ENCODE measurements around the gene POLR2A.

POLR2A gene

DNA sequence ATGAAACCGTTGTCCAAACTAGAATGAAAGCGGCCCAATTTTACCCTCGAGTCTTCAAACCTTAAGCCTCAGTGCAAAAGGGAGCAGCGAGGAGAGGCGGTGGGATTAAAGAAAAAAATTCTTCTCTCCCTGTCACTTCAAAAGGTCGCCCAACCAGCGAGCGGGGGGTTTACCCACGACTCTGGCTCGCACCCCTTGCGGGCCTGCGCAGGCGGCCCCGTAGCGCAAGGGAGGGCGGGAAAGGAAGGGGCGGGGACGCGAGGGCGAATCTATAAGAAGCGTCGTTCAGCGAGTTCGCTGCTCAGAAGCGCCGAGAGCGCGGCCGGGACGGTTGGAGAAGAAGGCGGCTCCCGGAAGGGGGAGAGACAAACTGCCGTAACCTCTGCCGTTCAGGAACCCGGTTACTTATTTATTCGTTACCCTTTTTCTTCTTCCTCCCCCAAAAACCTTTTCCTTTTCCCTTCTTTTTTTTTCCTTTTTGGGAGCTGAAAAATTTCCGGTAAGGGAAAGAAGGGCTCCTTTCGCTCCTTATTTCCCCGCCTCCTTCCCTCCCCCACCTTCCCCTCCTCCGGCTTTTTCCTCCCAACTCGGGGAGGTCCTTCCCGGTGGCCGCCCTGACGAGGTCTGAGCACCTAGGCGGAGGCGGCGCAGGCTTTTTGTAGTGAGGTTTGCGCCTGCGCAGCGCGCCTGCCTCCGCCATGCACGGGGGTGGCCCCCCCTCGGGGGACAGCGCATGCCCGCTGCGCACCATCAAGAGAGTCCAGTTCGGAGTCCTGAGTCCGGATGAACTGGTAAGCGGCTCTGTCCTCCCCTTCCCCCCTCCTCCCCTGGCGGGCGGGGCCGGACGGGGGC is at the start of gene POLR2A:
Gene POLR2A, plus strand, starts transcription at position 300 of the 852 bp plus-strand sequence.
- peak; percentile 94 for DNase-seq (ENCODE audit: low read depth)
- H3K4me3 ChIP-seq (ENCODE audit: low read depth, low read length), result peak within 1 kb of the TSS; percentile 78

GRCh38 chr17:7435676-7436555 is 48.2 kb upstream of the POLR2A start:
- no peak for DNase-seq (ENCODE audit: low read depth)
- H3K4me3 ChIP-seq (ENCODE audit: low read depth, low read length), result peak overlapping the region; percentile 61

DNA sequence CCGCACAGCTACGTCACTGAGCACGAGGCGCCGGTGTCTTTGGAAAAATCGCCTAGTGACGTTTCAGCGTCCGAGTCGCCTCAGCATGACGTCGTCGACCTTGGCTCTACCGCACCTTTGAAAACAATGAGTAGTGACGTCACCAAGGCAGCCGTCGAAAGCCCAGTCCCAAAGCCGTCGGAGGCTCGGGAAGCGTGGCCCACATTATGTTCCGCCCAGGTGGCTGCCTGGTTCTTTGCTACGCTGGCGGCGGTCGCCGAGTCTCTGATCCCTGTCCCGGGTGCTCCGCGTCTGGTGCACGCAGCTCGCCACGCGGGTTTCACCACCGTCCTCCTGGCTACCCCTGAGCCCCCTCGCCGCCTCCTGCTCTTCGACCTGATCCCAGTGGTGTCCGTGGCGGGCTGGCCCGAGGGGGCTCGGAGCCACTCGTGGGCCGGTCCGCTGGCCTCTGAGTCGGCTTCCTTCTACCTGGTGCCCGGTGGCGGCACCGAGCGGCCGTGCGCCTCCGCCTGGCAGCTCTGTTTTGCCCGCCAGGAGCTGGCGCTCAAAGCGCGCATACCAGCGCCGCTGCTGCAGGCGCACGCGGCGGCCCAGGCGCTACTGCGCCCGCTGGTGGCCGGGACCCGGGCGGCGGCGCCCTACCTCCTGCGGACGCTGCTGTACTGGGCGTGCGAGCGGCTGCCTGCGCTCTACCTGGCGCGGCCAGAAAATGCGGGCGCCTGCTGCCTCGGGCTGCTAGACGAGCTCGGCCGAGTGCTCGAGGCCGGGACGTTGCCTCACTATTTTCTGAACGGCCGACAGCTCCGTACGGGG is 47.4 kb upstream of the POLR2A start:
- H3K4me3 ChIP-seq (ENCODE audit: low read depth, low read length), result peak overlapping the region; percentile 61
- no peak for DNase-seq (ENCODE audit: low read depth)

DNA sequence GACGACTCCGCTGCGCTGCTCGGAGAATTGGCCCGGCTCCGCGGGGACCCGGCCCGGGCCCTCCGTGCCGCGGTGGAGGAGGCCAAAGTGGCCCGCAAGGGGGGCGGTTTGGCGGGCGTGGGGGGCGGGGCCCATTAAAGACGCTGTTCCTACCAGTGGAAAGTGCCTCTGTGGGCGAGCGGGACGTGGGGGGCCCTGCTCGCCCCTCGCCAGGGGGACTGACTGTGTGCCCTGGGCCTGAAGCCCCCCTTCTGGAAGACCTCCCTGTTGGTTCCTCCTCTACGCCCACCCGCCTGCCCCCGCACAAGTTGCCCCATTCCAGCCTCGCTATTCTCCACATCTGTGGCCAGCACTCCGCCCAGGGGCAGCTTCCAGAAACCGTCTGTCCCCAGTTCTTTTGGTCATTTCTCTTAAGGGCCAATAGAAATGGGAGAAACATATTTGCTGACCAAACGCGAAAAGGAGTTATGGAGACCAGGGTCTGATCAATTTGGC is 46.8 kb upstream of the POLR2A start:
- no peak for DNase-seq (ENCODE audit: low read depth)
- peak overlapping the region; percentile 61 for H3K4me3 ChIP-seq (ENCODE audit: low read depth, low read length)

- H3K4me3 ChIP-seq (ENCODE audit: low read depth, low read length), result peak overlapping the region; percentile 61
- no peak for DNase-seq (ENCODE audit: low read depth)
Measured at GRCh38 chr17:7437950-7438614, 46.1 kb upstream of the POLR2A start.

- no peak for DNase-seq (ENCODE audit: low read depth)
- H3K4me3 ChIP-seq (ENCODE audit: low read depth, low read length), result peak overlapping the region; percentile 61
Measured at GRCh38 chr17:7438656-7439460, 45.3 kb upstream of the POLR2A start.

- DNase-seq (ENCODE audit: low read depth), result no peak
- H3K4me3 ChIP-seq (ENCODE audit: low read depth, low read length), result peak within 1 kb of the TSS; percentile 61
Measured at GRCh38 chr17:7439462-7440112, 44.6 kb upstream of the POLR2A start, which contains the start of gene FGF11. Gene FGF11, plus strand, starts transcription at chr17:7439512. Its CDS starts 109 bp downstream, at chr17:7439621.

DNA sequence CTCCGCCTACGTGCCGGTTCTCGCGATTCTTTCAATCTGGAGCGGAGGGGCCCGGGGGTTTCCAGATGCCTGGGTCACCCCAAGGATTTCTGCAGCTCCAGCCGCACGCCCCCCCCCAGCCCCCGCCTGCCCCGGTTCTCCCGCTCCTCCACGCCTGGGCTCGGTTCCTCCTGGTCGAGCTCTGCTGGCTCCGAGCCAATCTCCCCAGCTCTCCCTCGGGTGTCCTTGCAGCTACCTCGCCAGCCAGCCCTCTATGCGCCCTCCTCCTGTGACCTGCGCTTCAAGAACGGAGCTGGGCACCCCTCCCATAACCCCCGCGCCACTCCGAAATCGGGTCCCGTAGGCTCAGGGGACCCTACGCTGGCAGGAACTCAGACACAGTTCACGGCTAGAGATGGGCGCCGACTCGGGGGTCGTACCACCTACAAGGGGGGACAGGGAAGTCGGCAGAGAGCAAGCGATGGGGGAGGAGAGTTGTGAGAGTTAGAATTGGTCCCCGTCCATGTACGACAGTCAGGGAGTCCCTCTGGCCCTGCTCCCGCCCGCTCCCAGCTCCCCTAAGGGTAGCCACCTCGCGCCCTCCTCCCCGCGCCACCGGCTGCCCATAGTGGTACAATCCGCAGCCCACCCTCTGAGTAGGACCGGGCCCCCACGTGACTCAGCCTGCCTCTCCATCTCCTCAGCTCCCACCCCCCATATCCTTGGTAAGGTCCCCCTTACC is 43.9 kb upstream of the POLR2A start:
- no peak for DNase-seq (ENCODE audit: low read depth)
- peak overlapping the region; percentile 61 for H3K4me3 ChIP-seq (ENCODE audit: low read depth, low read length)

- no peak for DNase-seq (ENCODE audit: low read depth)
- H3K4me3 ChIP-seq (ENCODE audit: low read depth, low read length), result peak overlapping the region; percentile 61
Measured at GRCh38 chr17:7440834-7441195, 43.4 kb upstream of the POLR2A start.

- no peak overlapping the region for H3K4me3 ChIP-seq (ENCODE audit: low read depth, low read length)
- DNase-seq (ENCODE audit: low read depth), result no peak
Measured at GRCh38 chr17:7441266-7441665, 42.9 kb upstream of the POLR2A start.

DNA sequence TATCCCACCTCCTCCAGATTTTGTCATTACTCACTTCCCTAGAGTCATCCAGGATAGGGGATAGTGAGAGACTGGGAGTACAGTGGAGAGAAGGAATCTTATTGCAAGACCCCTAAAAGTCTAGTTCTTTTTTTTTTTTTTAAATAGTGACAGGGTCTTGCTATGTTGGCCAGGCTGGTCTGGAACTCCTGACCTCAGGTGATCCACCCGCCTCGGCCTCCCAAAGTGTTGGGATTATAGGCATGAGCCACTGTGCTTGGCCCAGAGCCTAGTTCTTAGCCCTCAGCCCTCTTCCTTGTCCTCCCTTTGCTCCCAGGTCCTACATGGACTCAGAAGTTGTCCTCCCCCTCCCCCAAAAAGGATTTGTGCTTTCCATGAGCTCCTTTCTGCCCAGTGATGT is 42.0 kb upstream of the POLR2A start:
- no peak for DNase-seq (ENCODE audit: low read depth)
- H3K4me3 ChIP-seq (ENCODE audit: low read depth, low read length), result no peak overlapping the region

DNA sequence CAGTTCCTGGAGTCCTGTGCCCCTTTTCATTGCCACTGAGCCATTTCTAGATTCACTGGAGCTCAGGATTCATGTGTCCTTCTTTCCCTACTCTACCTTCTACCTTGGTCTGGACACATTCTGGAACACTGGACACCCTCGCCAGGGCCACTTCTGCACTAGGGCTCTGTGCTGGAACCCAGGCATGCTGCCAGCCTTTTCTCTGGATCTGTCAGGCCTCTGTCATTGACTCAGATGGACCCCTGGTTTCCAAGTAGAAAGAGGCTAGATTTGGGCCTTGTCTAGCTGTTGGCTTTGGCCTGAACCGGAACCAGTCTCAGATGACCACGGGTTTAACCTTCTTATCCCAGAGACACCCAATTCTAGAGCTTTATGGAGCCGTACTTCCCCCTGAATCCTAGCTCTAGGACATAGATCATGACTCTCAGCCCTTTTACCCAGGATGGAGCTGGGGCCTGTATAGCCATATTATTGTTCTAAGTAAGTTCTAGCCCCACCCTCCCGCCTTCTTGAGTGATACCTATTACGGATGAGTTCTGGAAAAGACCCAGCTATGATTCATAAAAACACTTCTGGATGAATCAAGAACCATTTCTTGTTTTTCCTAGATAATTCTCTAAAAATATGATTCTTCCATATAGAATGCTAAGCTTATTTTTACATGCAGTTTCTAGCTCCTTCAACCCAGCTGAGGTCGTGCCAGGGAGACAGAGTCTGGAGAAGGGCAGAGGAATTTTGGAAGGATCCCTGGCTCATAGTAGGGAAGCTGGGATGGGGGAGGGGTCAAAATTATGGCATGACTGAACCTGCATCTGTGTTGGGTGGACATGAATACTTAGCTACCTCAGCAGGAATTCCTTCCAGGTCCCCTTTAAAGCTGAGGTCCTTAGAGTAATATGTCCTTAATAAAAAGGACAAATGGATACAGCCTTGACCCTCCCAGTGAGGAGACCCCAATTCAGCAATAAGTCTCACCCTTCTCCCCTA is 40.4 kb upstream of the POLR2A start:
- no peak for DNase-seq (ENCODE audit: low read depth)
- no peak overlapping the region for H3K4me3 ChIP-seq (ENCODE audit: low read depth, low read length)

- peak within 1 kb of the TSS; percentile 48 for H3K4me3 ChIP-seq (ENCODE audit: low read depth, low read length)
- DNase-seq (ENCODE audit: low read depth), result no peak
Measured at GRCh38 chr17:7444682-7445618, 39.2 kb upstream of the POLR2A start, which contains the start of gene CHRNB1. Gene CHRNB1, plus strand, starts transcription at chr17:7445061. Its CDS starts 67 bp downstream, at chr17:7445128.

DNA sequence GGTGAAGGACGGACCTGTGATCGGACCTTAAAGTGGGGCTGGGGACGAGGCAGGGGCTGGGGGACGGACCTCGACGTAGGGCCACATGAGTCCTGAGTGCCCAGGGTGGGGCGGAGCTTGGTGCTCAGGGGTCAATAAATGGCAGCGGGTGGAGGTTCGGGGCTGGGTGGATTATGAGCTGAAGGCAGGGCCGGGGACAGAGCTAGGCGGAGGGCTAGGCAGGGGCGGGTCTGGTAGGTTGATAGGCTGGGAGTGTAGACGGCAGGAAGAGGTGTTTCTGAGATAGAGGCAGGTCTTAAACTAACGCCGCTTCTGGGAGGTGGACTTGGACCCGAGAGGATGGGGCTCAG is 38.6 kb upstream of the POLR2A start:
- peak overlapping the region; percentile 48 for H3K4me3 ChIP-seq (ENCODE audit: low read depth, low read length)
- DNase-seq (ENCODE audit: low read depth), result no peak

DNA sequence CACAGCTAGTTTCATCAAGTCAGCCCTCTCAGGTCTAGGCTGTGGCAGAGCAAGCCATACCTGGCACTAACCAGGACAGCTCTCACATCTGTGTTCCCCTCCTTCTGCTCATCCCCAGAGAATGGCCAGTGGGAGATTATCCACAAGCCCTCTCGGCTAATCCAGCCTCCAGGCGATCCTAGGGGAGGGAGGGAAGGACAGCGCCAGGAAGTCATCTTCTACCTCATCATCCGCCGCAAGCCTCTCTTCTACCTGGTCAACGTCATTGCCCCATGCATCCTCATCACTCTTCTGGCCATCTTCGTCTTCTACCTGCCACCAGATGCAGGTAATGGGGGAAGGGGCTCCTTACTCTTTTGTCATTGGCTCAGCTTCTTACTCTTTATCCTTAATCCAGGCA is 35.7 kb upstream of the POLR2A start:
- no peak overlapping the region for H3K4me3 ChIP-seq (ENCODE audit: low read depth, low read length)
- no peak for DNase-seq (ENCODE audit: low read depth)

Measured in skeletal muscle cell (primary cell).